Skeletal muscle tissue (tissue), 4 donors: ENCODE data around the gene CEP126. TPM values are rescaled to one million over a fixed set of nuclear protein-coding genes. Genes with fewer than 3 reads are reported as not detected.
"Not testable (repeated sequence)": the region's sequence is repeated elsewhere in the genome, so short reads cannot be mapped to it uniquely, and the experiment has no call there.

Experiments
- H3K27ac ChIP-seq: one replicate; pipeline ENCODE4 v1.7.0; 2013; ENCODE audit warnings: mild to moderate bottlenecking, low read depth, low read length, inconsistent platforms
- H3K27me3 ChIP-seq, 3 donors: one replicate each; pipeline ENCODE4 v1.7.0; 2013; ENCODE audit warnings: low read length in 3 of 3; ENCODE audit not compliant: control insufficient read depth in 3 of 3, insufficient read depth in 3 of 3
- H3K36me3 ChIP-seq, 3 donors: one replicate each; pipeline ENCODE4 v1.7.0; 2013; ENCODE audit warnings: low read length in 3 of 3; ENCODE audit not compliant: control insufficient read depth in 3 of 3, insufficient read depth in 3 of 3
- H3K4me1 ChIP-seq, 3 donors: one replicate each; pipeline ENCODE4 v1.7.0; 2013; ENCODE audit warnings: low read length in 3 of 3, mild to moderate bottlenecking in 3 of 3; ENCODE audit not compliant: control insufficient read depth in 3 of 3, insufficient read depth in 3 of 3
- H3K4me3 ChIP-seq, 3 donors: one replicate each; pipeline ENCODE4 v1.7.0; 2013; ENCODE audit warnings: low read length in 3 of 3
- H3K9ac ChIP-seq, 3 donors: one replicate each; pipeline ENCODE4 v1.7.0; 2013; ENCODE audit warnings: low read length in 3 of 3, mild to moderate bottlenecking in 3 of 3, moderate library complexity in 2 of 3, low read depth in 1 of 3
- H3K9me3 ChIP-seq, 3 donors: one replicate each; pipeline ENCODE4 v1.7.0; 2013; ENCODE audit warnings: low read length in 3 of 3; ENCODE audit not compliant: control insufficient read depth in 3 of 3
- total RNA-seq: library from RNA; depleted of rRNA; stranded (reverse); fragments of >200 nt; gene quantifications from one replicate; pipeline ENCODE4 v1.2.3, GENCODE V29; 2014
- donor health status: Osteomylitis.

Gene CEP126
- total RNA-seq, 1 donor from 2014 or later, result 1.6 TPM

GRCh38 chr11:101974255-101974654 is 59.4 kb downstream of the CEP126 start:
- Histone ChIP-seq H3K4me1 (no peaks in the 10 kb centered on the region), H3K4me3 (no peak overlapping the region), H3K36me3 (no peaks in the 10 kb centered on the region), H3K27me3 (no peaks in the 10 kb centered on the region), H3K27ac (no peak overlapping the region), H3K9me3 (no peaks in the 10 kb centered on the region), H3K9ac (no peak overlapping the region)

DNA sequence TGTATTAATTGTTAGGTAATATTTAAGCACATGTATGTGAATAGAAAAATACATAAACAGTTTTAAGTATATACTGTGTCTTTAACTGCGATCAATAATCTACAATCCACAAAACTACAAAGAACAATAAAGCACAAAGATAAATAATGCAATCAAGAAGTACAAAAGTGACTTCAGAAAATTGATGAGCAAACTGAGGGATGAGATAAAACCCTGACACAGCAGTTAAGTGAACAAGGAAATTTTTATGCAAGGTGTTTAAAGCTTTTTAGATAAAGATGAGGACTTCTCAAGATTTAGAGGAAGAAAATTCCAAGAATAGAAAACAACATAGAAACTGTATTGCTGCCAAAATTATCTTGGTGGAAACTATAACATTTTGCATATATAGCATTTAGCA is 60.0 kb downstream of the CEP126 start:
- Histone ChIP-seq H3K9ac (no peak overlapping the region), H3K27me3 (no peaks in the 10 kb centered on the region)

GRCh38 chr11:101975734-101976133 is 60.9 kb downstream of the CEP126 start:
- no peak overlapping the region for H3K27ac ChIP-seq
- H3K27me3 ChIP-seq, result no peaks in the 10 kb centered on the region
- H3K9ac ChIP-seq, result no peak overlapping the region
- no peak overlapping the region for H3K4me3 ChIP-seq
- H3K4me1 ChIP-seq, result no peaks in the 10 kb centered on the region
- no peaks in the 10 kb centered on the region for H3K36me3 ChIP-seq
- no peaks in the 10 kb centered on the region for H3K9me3 ChIP-seq

More for the DNA sequence above, 60.0 kb downstream of the CEP126 start:
- no peaks in the 10 kb centered on the region for H3K9me3 ChIP-seq
- no peaks in the 10 kb centered on the region for H3K36me3 ChIP-seq
- H3K4me3 ChIP-seq, result no peak overlapping the region
- H3K27ac ChIP-seq, result no peak overlapping the region
- H3K4me1 ChIP-seq, result no peaks in the 10 kb centered on the region

DNA sequence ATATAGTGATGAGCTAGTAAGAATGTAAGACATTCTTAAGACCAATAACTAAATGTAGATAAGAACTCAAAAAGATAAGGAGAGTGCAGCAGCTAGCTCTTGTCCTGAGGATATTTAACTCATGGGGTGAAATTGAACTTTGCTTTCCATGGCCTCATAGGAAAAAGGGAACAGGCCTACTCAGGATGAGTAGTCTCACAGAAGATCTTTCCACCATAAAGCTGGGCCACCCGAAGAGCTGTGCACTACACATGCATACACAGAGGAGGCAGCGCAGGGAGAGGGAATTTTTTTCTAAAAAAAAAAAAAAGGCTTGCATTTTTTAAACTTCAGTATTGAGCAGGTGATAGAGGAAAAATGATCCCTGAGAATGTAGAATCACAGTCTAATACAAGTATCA is 72.6 kb downstream of the CEP126 start:
- no peaks in the 10 kb centered on the region for H3K9me3 ChIP-seq
- no peaks in the 10 kb centered on the region for H3K27me3 ChIP-seq
- no peak overlapping the region for H3K27ac ChIP-seq
- H3K36me3 ChIP-seq, result no peaks in the 10 kb centered on the region
- no peaks in the 10 kb centered on the region for H3K4me1 ChIP-seq
- no peak overlapping the region for H3K4me3 ChIP-seq
- no peak overlapping the region for H3K9ac ChIP-seq

DNA sequence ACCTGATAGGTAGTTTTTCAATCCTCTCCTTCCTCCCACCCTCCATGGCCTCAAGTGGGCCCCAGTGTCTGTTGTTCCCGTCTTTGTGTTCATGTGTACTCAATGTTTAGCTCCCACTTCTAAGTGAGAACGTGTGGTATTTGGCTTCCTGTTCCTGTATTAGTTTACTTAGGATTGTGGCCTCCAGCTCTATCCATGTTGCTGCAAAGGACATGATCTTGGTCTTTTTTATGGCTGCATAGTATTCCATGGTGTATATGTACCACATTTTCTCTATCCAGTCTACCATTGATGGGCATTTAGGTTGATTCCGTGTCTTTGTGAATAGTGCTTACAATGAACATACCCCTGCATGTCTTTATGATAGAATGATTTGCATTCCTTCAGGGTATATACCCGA is 78.4 kb downstream of the CEP126 start:
- Histone ChIP-seq H3K9ac (no peak overlapping the region), H3K36me3 (peaks cover 0 to 2% (median 0%) of the 10 kb centered on the region in 3 donors), H3K4me1 (no peaks in the 10 kb centered on the region), H3K4me3 (no peak overlapping the region), H3K9me3 (no peaks in the 10 kb centered on the region), H3K27me3 (no peaks in the 10 kb centered on the region), H3K27ac (no peak overlapping the region)

DNA sequence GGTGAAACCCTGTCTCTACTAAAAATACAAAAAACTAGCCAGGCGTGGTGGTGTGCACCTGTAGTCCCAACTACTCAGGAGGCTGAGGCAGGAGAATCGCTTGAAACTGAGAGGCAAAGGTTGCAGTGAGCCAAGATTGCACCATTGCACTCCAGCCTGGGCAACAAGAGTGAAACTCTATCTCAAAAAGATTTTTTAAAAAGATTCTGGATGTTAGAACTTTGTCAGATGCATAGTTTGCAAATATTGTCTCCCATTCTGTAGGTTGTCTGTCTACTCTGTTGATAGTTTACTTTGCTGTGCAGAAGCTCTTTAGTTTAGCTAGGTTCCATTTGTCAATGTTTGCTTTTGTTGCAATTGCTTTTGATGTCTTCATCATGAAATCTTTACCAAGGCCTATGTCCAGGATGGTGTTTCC is 79.3 kb downstream of the CEP126 start:
- H3K4me3 ChIP-seq, H3K27me3 ChIP-seq, H3K36me3 ChIP-seq, H3K4me1 ChIP-seq, H3K27ac ChIP-seq, H3K9me3 ChIP-seq, H3K9ac ChIP-seq: not testable (repeated sequence)

- no peak overlapping the region for H3K27ac ChIP-seq
- no peaks in the 10 kb centered on the region for H3K27me3 ChIP-seq
- H3K4me3 ChIP-seq, result no peak overlapping the region
- H3K9ac ChIP-seq, result no peak overlapping the region
- no peaks in the 10 kb centered on the region for H3K9me3 ChIP-seq
- H3K36me3 ChIP-seq, result peaks cover 0 to 2% (median 0%) of the 10 kb centered on the region in 3 donors
- H3K4me1 ChIP-seq, result no peaks in the 10 kb centered on the region
Observed at GRCh38 chr11:101996111-101996510, 81.3 kb downstream of the CEP126 start.

GRCh38 chr11:102001657-102002338 is 87.0 kb downstream of the CEP126 start:
- Histone ChIP-seq H3K27me3 (no peaks in the 10 kb centered on the region), H3K9ac (no peak overlapping the region), H3K4me3 (no peak overlapping the region), H3K9me3 (no peaks in the 10 kb centered on the region), H3K4me1 (no peaks in the 10 kb centered on the region), H3K36me3 (peaks cover 0 to 2% (median 0%) of the 10 kb centered on the region in 3 donors), H3K27ac (no peak overlapping the region)

GRCh38 chr11:102004220-102004619 is 89.4 kb downstream of the CEP126 start:
- Histone ChIP-seq H3K9me3 (no peaks in the 10 kb centered on the region), H3K9ac (no peak overlapping the region), H3K27me3 (no peaks in the 10 kb centered on the region), H3K36me3 (no peaks in the 10 kb centered on the region), H3K4me1 (peaks cover 0 to 4% (median 0%) of the 10 kb centered on the region in 3 donors), H3K4me3 (no peak overlapping the region), H3K27ac (no peak overlapping the region)

DNA sequence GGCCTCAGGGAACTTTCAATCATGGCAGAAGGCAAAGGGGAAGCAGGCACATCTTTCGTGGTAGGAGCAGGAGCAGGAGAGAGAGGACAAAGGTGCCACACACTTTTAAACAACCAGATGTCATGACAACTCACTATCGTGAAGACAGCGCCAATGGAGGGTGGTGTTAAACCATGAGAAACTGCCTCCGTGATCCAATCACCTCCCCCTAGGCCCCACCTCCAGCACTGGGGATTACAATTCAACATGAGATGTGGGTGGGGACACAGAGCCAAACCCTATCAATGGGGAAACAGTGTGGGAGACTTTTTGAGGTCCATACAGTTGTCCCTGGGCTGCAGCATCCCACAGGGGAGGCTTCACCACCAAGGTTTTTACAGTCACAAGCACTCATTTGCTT is 90.5 kb downstream of the CEP126 start:
- Histone ChIP-seq H3K4me3 (no peak overlapping the region), H3K9ac (no peak overlapping the region), H3K9me3 (no peaks in the 10 kb centered on the region), H3K36me3 (no peaks in the 10 kb centered on the region), H3K27ac (no peak overlapping the region), H3K27me3 (no peaks in the 10 kb centered on the region), H3K4me1 (peaks cover 0 to 4% (median 0%) of the 10 kb centered on the region in 3 donors)
